Measurements from ENCODE around the gene PBLD. TPM values are rescaled to one million over a fixed set of nuclear protein-coding genes. Genes with fewer than 3 reads are reported as not detected.

Gene PBLD
- total RNA-seq, 1 donor from 2014 or later, result 4.7 TPM

DNA sequence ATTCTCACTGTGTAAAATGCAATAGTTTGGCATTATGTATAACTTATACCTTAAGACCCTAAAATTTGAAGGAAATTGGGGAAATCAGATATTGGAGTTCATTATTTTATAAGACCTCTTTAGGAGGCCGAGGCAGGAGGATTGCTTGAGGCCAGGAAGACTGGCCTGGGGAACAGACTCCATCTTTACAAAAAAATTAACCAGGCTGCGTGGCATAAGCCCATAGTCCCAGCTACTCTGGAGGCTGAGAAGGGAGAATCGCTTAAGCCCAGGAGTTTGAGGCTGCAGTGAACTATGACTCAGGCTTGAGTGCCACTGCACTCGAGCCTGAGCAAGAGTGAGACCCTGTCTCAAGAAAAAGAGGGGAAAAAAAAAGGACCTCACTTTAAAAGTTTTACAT lies 14.0 kb upstream of the PBLD start:
- ChIA-PET POLR2A (interaction anchor here (0.6 to 1.0 kb wide), 2 partner anchors 14 to 501 kb away, joined by 3 to 4 read pairs; partner anchors contain the start of gene PBLD), CTCF (interaction anchor here (0.6 to 2.2 kb wide), 2 partner anchors 14 to 134 kb away, joined by 3 to 18 read pairs; no protein-coding TSS in a partner anchor)
- H3K27me3 Mint-ChIP-seq, result no peaks in the 10 kb centered on the region
- intact Hi-C loops (cut with micrococcal nuclease), result loop anchor here (5.0 kb wide), 1 partner anchor 489 kb away; no protein-coding TSS in a partner anchor
- ATAC-seq (ENCODE audit: low read depth) (no peak), DNase-seq (no peak)
- peaks cover 2% of the 10 kb centered on the region for H3K4me1 Mint-ChIP-seq
- H3K36me3 Mint-ChIP-seq (ENCODE audit: low read depth), result peaks cover 58% of the 10 kb centered on the region
- H3K9me3 Mint-ChIP-seq, result no peaks in the 10 kb centered on the region
- H3K4me3 Mint-ChIP-seq, result no peak overlapping the region
- TF ChIP-seq, protein P1, sequence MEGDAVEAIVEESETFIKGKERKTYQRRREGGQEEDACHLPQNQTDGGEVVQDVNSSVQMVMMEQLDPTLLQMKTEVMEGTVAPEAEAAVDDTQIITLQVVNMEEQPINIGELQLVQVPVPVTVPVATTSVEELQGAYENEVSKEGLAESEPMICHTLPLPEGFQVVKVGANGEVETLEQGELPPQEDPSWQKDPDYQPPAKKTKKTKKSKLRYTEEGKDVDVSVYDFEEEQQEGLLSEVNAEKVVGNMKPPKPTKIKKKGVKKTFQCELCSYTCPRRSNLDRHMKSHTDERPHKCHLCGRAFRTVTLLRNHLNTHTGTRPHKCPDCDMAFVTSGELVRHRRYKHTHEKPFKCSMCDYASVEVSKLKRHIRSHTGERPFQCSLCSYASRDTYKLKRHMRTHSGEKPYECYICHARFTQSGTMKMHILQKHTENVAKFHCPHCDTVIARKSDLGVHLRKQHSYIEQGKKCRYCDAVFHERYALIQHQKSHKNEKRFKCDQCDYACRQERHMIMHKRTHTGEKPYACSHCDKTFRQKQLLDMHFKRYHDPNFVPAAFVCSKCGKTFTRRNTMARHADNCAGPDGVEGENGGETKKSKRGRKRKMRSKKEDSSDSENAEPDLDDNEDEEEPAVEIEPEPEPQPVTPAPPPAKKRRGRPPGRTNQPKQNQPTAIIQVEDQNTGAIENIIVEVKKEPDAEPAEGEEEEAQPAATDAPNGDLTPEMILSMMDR (IDR thresholded peaks at IDR 0.05), result no peak
- H3K27ac Mint-ChIP-seq, result no peak overlapping the region

DNA sequence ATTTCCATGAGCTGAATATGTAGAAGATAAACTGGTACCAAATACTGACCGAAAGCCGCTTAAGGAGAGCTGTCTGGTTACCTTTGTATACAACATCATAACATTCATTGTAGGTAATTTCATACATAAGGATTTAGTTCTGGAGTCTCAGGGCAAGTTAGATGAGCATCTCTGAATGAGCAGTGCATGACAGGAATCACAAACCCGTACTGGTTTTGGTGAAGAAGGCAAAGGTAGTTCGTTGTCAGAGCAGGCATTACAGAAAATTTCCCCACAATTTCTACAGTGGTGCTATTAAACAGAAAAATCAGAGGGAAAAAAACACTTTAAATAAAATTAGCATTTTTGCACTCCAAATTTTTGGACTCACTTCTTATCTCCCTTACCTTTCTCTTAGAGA lies 12.9 kb upstream of the PBLD start:
- Mint-ChIP-seq H3K27me3 (no peaks in the 10 kb centered on the region), H3K36me3 (ENCODE audit: low read depth) (peaks cover 69% of the 10 kb centered on the region), H3K4me1 (peaks cover 2% of the 10 kb centered on the region), H3K27ac (no peak overlapping the region), H3K4me3 (no peak overlapping the region), H3K9me3 (no peaks in the 10 kb centered on the region)
- DNase-seq (no peak), ATAC-seq (ENCODE audit: low read depth) (no peak)
- intact Hi-C loops (cut with micrococcal nuclease), result loop anchor here (5.0 kb wide), 1 partner anchor 488 kb away; no protein-coding TSS in a partner anchor
- ChIA-PET POLR2A (interaction anchor here (0.9 kb wide), 1 partner anchor 17 kb away, joined by 3 read pairs; no protein-coding TSS in a partner anchor), CTCF (no interaction called here)
- TF ChIP-seq, protein P1 (IDR thresholded peaks at IDR 0.05), result no peak

DNA sequence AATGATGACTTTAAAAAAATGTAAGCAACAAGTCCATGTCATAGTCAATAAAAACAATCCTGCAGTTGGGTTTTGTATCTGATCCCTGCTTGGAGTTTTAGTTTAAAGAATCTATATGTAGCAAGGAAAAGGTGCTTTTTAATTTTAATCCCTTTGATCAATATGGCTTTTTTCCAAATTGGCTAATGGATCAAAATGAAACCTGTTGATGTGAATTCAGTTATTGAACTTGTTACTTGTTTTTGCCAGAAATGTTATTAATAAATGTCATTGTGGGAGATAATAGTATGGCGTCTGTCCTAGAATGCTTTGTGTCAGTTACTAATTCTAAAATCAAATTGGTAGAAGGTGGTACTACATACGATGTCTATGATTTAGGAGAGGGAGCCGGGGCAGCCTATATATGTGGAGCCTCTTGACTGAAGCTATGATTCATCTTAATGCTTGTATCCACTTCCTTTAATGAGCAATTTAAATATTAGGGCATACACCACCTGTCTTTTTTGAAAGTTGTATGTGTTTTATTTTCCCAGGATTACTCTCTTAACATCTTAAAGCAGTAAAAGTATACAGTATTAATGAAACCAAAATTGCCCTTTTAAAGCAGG lies 10.3 kb upstream of the PBLD start:
- intact Hi-C loops (cut with micrococcal nuclease), result loop anchor here (1.0 kb wide), 1 partner anchor 10 kb away; no protein-coding TSS in a partner anchor
- ATAC-seq (ENCODE audit: low read depth) (no peak), DNase-seq (no peak)
- Mint-ChIP-seq H3K27ac (no peak overlapping the region), H3K4me1 (no peaks in the 10 kb centered on the region), H3K36me3 (ENCODE audit: low read depth) (peaks cover 81% of the 10 kb centered on the region), H3K9me3 (no peaks in the 10 kb centered on the region), H3K4me3 (no peak overlapping the region), H3K27me3 (no peaks in the 10 kb centered on the region)
- TF ChIP-seq, protein P1 (IDR thresholded peaks at IDR 0.05), result no peak
- POLR2A ChIA-PET, result interaction anchor here (0.5 kb wide), 1 partner anchor 11 kb away, joined by 3 read pairs; the partner anchor contains the start of gene PBLD
- CTCF ChIA-PET, result no interaction called here

DNA sequence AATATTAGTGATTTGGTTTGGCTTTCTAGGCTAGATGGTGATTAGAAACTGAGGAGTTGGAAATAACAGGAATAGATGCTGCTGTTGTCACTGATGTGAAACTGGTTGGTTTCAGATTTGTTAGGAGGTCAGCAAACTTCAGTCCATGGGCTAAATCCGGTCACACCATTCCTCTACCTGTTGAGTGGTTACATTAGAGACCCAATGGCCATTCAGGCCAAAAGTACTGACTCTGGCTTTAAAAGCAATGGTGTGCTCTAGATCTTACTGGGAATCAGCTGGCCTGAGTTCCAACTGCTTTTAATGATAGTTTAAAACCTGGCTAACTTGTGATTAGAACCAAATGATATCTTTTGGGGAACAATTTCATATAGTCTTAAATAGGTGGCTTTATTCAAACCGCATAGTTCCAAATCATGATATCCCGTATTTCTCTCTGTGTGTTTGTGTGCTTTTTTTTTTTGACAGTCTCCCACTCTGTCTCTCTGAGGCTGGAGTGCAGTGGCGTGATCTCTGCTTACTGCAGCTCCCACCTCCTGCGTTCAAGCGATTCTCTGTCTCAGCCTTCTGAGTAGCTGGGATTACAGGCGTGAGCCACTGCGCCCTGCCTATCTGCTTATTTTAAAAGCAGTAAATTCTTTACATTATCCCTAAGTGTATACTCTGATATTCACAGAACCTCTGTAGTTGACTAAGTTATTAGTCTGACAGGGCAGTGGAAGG lies 7.8 kb upstream of the PBLD start:
- Mint-ChIP-seq H3K9me3 (no peaks in the 10 kb centered on the region), H3K4me1 (peaks cover 22% of the 10 kb centered on the region), H3K27me3 (no peaks in the 10 kb centered on the region), H3K27ac (no peak overlapping the region), H3K36me3 (ENCODE audit: low read depth) (peaks cover 82% of the 10 kb centered on the region), H3K4me3 (no peak overlapping the region)
- ChIA-PET CTCF (no interaction called here), POLR2A (no interaction called here)
- TF ChIP-seq, protein P1 (IDR thresholded peaks at IDR 0.05), result no peak
- ATAC-seq (ENCODE audit: low read depth), result no peak
- DNase-seq, result no peak
- intact Hi-C loops (cut with micrococcal nuclease), result no loop called here

DNA sequence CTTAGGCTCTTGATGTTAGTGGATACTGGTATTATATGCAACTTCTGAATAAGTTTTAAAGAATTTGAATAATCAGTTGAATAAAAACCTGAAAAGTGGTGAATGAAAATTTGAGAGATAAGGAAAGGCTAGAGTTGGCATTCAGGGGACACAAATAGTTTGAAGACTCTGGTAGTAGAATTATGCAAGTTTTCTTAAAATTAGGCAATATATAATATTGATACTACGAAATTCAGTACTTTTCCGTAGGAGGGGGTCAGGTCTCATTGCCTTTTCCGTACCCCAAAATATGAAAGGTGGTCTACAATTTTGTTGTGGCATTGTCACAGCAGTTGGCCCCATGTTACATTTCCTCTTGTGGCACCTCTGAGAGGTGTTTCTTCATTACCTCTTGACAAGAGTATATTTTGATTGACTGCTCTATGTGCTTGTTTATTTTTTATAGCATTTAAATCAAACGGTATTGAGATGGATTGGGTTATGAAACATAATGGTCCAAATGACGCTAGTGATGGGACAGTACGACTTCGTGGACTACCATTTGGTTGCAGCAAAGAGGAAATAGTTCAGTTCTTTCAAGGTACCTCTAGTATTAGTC lies 4.1 kb upstream of the PBLD start:
- CTCF ChIA-PET, result no interaction called here
- POLR2A ChIA-PET, result no interaction called here

More for the DNA sequence above, 4.1 kb upstream of the PBLD start:
- Mint-ChIP-seq H3K27me3 (no peaks in the 10 kb centered on the region), H3K4me1 (peaks cover 49% of the 10 kb centered on the region), H3K9me3 (no peaks in the 10 kb centered on the region), H3K36me3 (ENCODE audit: low read depth) (peaks cover 70% of the 10 kb centered on the region), H3K27ac (peak overlapping the region; percentile 60), H3K4me3 (no peak overlapping the region)
- TF ChIP-seq, protein P1 (IDR thresholded peaks at IDR 0.05), result no peak
- intact Hi-C loops (cut with micrococcal nuclease), result no loop called here
- ATAC-seq (ENCODE audit: low read depth) (no peak), DNase-seq (no peak)
